ENCODE data around the gene SYT9.

DNA sequence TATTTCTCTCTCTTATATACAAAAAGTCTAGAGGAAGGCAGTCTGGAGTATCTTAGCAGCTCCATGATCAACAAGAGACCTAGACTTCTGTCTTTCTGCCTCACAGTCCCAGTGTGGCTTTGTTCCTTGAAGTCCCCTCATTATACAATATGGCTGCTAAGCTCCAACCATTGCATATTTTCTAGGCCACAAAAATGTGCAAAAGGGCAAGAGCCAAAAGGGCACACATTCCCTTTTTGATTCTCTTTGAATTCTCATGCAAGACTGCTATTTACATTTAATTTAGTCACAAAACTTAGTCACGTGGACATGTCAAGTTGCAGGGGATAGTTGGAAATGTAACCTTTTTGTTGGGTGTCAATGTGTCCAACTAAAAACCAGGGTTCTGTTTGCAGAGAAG is 169.4 kb downstream of the SYT9 start:
- TF ChIP-seq, protein P1, sequence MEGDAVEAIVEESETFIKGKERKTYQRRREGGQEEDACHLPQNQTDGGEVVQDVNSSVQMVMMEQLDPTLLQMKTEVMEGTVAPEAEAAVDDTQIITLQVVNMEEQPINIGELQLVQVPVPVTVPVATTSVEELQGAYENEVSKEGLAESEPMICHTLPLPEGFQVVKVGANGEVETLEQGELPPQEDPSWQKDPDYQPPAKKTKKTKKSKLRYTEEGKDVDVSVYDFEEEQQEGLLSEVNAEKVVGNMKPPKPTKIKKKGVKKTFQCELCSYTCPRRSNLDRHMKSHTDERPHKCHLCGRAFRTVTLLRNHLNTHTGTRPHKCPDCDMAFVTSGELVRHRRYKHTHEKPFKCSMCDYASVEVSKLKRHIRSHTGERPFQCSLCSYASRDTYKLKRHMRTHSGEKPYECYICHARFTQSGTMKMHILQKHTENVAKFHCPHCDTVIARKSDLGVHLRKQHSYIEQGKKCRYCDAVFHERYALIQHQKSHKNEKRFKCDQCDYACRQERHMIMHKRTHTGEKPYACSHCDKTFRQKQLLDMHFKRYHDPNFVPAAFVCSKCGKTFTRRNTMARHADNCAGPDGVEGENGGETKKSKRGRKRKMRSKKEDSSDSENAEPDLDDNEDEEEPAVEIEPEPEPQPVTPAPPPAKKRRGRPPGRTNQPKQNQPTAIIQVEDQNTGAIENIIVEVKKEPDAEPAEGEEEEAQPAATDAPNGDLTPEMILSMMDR (IDR thresholded peaks at IDR 0.05) = no peak
- TF ChIP-seq POLR2A (IDR thresholded peaks at IDR 0.05) (no peak), POLR2AphosphoS5 (IDR thresholded peaks at IDR 0.05) (no peak)

All from prostate gland (tissue), 2 donors.